ENCODE data around the gene FAAP20. TPM values are rescaled to one million over a fixed set of nuclear protein-coding genes. Genes with fewer than 3 reads are reported as not detected.

The FAAP20 gene
- total RNA-seq, 1 experiment from 2014 or later, result 72.1 TPM

DNA sequence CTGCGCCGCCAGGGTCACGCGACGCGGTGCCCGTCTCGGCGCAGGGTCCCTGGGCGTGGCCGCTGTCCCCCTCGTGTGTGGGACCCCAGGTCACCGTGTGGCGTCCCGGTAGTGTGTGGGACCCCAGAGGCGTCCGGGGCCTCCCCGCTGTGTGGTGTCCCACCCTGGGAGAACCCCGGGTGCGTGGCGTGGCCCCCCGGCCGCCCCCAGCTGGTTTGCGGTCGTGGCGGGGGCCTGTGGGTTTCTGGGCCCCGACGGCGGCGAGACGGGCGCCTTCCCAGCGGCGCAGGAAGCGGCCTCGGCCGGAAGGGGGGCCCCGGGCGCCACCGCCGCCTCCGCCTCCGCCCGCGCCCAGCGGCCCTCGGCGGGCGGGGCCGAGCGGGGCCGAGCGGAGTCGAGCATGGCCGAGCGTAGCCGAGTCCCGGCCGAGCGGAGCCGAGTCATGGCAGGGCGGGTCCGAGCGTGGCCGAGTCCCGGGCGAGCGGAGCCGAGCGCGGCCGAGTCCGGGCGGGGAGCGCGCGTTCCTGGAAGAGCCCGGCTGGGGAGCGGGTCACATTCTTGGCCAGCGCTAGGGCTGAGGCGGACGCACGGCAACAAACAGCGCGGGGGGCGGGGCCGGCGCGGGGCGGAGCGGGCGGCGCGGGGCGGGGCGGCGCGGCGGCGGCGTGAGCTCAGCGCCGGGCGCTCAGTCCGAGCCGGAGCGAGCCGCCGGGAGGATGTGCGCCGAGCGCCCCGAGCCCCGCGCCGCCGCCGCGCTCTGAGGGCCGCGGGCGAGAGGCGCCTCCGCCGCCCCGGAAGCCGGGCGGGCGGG is 33.0 kb upstream of the FAAP20 start:
- Histone ChIP-seq H3K4me1 (replicated peaks; ENCODE audit: insufficient read depth) (peaks cover 13% of the 10 kb centered on the region), H3K36me3 (ENCODE audit: low read depth) (no peaks in the 10 kb centered on the region), H3K9me2 (ENCODE audit: insufficient read depth) (no peaks in the 10 kb centered on the region), H3K79me2 (ENCODE audit: low read depth) (peaks cover 41% of the 10 kb centered on the region), H3K4me3 (peak overlapping the region; percentile 78), H4K20me1 (ENCODE audit: insufficient read depth) (peaks cover 38% of the 10 kb centered on the region), H3F3A (ENCODE audit: insufficient read depth, low read depth) (peaks cover 3% of the 10 kb centered on the region; the same call in 1 of the 2 replicates), H3K9me3 (ENCODE audit: insufficient read depth, low read depth) (no peaks in the 10 kb centered on the region), H3K27ac (peak overlapping the region; percentile 72), H3K27me3 (ENCODE audit: insufficient read depth, low read depth) (no peaks in the 10 kb centered on the region), H3K4me2 (peak overlapping the region; percentile 93), H2AFZ (peak overlapping the region; percentile 94; the same call in 1 of the 2 replicates)
- ChIA-PET CTCF (no interaction called here), POLR2A (ENCODE audit: unreplicated experiment) (interaction anchor here (0.5 to 1.0 kb wide), 6 partner anchors 19 to 431 kb away, joined by 3 to 9 read pairs (median 4); no protein-coding TSS in a partner anchor)
- DNase-seq, result peak; percentile 83 to 97
- intact Hi-C loops (cut with micrococcal nuclease; ENCODE audit: unreplicated experiment), result loop anchor here (5.0 kb wide), 1 partner anchor 85 kb away; no protein-coding TSS in a partner anchor
- no TSS peak for BruUV-seq (replicated peaks)
- TF ChIP-seq, protein P1, sequence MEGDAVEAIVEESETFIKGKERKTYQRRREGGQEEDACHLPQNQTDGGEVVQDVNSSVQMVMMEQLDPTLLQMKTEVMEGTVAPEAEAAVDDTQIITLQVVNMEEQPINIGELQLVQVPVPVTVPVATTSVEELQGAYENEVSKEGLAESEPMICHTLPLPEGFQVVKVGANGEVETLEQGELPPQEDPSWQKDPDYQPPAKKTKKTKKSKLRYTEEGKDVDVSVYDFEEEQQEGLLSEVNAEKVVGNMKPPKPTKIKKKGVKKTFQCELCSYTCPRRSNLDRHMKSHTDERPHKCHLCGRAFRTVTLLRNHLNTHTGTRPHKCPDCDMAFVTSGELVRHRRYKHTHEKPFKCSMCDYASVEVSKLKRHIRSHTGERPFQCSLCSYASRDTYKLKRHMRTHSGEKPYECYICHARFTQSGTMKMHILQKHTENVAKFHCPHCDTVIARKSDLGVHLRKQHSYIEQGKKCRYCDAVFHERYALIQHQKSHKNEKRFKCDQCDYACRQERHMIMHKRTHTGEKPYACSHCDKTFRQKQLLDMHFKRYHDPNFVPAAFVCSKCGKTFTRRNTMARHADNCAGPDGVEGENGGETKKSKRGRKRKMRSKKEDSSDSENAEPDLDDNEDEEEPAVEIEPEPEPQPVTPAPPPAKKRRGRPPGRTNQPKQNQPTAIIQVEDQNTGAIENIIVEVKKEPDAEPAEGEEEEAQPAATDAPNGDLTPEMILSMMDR (conservative IDR thresholded peaks at IDR 0.05), result no peak; the same call in 1 of the 2 replicates
- no peak for TF ChIP-seq EZH2 (IDR thresholded peaks at IDR 0.05; ENCODE audit: low read depth)

DNA sequence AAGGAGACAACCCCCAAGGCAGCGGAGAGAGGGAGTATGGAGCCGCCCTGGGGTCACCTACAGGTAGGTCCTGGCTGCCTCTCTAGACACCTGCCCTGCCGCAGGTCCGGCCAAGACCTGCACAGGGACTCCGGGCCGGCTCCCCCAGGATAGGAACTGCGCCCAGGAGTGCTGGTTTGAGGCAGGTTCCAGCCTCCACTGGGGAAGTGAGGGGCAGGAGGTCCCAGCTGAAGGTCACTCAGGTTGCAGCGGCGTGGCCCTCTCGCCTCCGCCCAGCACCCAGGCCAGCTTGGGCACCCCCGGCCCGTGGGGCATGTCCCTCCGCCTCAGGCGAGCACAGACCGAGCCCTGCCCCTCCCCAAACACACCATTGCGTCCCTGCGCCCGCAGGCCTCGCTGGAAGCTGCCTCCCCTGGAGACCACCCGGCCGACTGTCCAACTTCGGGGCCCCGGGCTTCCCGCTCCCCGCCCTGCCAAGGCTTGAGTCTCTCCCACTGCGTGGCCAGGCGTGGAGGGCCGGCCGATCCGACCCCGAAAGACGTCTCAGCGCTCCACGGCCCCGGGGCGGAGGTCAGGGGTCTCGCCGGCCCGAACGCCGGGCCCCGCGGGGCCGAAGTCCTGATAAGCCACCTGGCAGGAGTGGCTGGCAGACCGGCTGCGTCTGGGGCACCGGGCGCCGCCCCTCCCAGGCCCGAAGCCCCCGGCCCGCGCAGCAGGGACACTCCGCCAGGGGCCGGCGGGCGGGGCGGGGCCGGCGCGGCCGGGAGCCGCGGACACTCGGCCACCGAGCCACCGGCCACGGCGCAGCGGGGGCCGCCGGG is 32.2 kb upstream of the FAAP20 start:
- H3K4me1 ChIP-seq (replicated peaks; ENCODE audit: insufficient read depth), result peaks cover 4% of the 10 kb centered on the region
- no peaks in the 10 kb centered on the region for H3K27me3 ChIP-seq (ENCODE audit: insufficient read depth, low read depth)
- no peaks in the 10 kb centered on the region for H3K9me3 ChIP-seq (ENCODE audit: insufficient read depth, low read depth)
- H3K27ac ChIP-seq, result peak overlapping the region; percentile 72; the same call in 1 of the 2 replicates
- TF ChIP-seq, protein P1 (conservative IDR thresholded peaks at IDR 0.05), result no peak
- TF ChIP-seq EZH2 (IDR thresholded peaks at IDR 0.05; ENCODE audit: low read depth), result no peak
- peaks cover 3% of the 10 kb centered on the region; the same call in 1 of the 2 replicates for H3F3A ChIP-seq (ENCODE audit: insufficient read depth, low read depth)
- no peak for DNase-seq
- no peaks in the 10 kb centered on the region for H3K36me3 ChIP-seq (ENCODE audit: low read depth)
- TSS peak; percentile 37 for BruUV-seq (replicated peaks)
- H3K4me2 ChIP-seq, result peak overlapping the region; percentile 93
- no peaks in the 10 kb centered on the region for H3K9me2 ChIP-seq (ENCODE audit: insufficient read depth)
- ChIA-PET POLR2A (ENCODE audit: unreplicated experiment) (no interaction called here), CTCF (no interaction called here)
- peaks cover 30% of the 10 kb centered on the region for H4K20me1 ChIP-seq (ENCODE audit: insufficient read depth)
- peaks cover 33% of the 10 kb centered on the region for H3K79me2 ChIP-seq (ENCODE audit: low read depth)
- H2AFZ ChIP-seq, result peak overlapping the region; percentile 94
- peak overlapping the region; percentile 78 for H3K4me3 ChIP-seq
- intact Hi-C loops (cut with micrococcal nuclease; ENCODE audit: unreplicated experiment), result loop anchor here (1.0 to 5.0 kb wide), 2 partner anchors 14 to 86 kb away; no protein-coding TSS in a partner anchor

All from PC-9 (cell line).